Colonic mucosa (tissue), 4 donors: Measurements from ENCODE around the gene WDR82. TPM values are rescaled to one million over a fixed set of nuclear protein-coding genes. Genes with fewer than 3 reads are reported as not detected.

Source experiments
- DNase-seq: peaks from one replicate; pipeline ENCODE4 v3.0.0-alpha.2; 2020
- H3K27ac ChIP-seq: fragments of 200-600 bp; one replicate; pipeline ENCODE4 v1.8.0; 2021
- H3K27me3 ChIP-seq: fragments of 200-600 bp; one replicate; pipeline ENCODE4 v1.8.0; 2021
- H3K36me3 ChIP-seq: fragments of 200-600 bp; one replicate; pipeline ENCODE4 v1.8.0; 2021
- H3K4me1 ChIP-seq: fragments of 200-600 bp; one replicate; pipeline ENCODE4 v1.8.0; 2021; ENCODE audit warnings: mild to moderate bottlenecking
- H3K4me3 ChIP-seq: fragments of 200-600 bp; one replicate; pipeline ENCODE4 v1.8.0; 2021
- H3K9ac ChIP-seq, 2 donors: one replicate each; pipeline ENCODE4 v1.7.0; 2013; ENCODE audit warnings: control low read depth in 2 of 2, low read depth in 2 of 2, low read length in 2 of 2
- H3K9me3 ChIP-seq: fragments of 200-600 bp; one replicate; pipeline ENCODE4 v1.8.0; 2021
- CTCF ChIP-seq: fragments of 200-600 bp; IDR thresholded peaks from one replicate; pipeline ENCODE4 v1.8.0; 2022; ENCODE audit warnings: antibody characterized with exemption, mild to moderate bottlenecking
- intact Hi-C: fragments of 100-400 bp; cut with DNase I; formaldehyde crosslinking; loops from one replicate; pipeline ENCODE4 v1.14.1; 2022
- total RNA-seq, 2 donors: library from RNA; stranded (reverse); fragmentation: NEBNext Ultra II Directional in 1 of 2; extraction: Animal tissue kit (Norgen Biotek cat#: 25700) in 1 of 2; gene quantifications; one replicate each; pipeline ENCODE4 v1.2.1, GENCODE V29; 2021
- donor health status: healthy.
- donor health status: DM: no; HTN: no; CAD: no.
- donor health status: DM: no; HTN: no; CAD: no.

WDR82 gene
- total RNA-seq, 2 donors from 2014 or later = 65.7 to 67.0 TPM

GRCh38 chr3:52223449-52224408 is 54.7 kb downstream of the WDR82 start:
- Histone ChIP-seq H3K9me3 (no peaks in the 10 kb centered on the region), H3K9ac (no peak overlapping the region), H3K36me3 (no peaks in the 10 kb centered on the region), H3K27me3 (no peaks in the 10 kb centered on the region), H3K27ac (no peak overlapping the region), H3K4me3 (no peak overlapping the region), H3K4me1 (no peaks in the 10 kb centered on the region)
- intact Hi-C loops = no loop called here
- no peak for DNase-seq
- no peak for TF ChIP-seq CTCF

- Histone ChIP-seq H3K4me1 (peaks cover 9% of the 10 kb centered on the region), H3K9ac (no peak overlapping the region), H3K27ac (no peak overlapping the region), H3K36me3 (no peaks in the 10 kb centered on the region), H3K27me3 (no peaks in the 10 kb centered on the region), H3K4me3 (no peak overlapping the region), H3K9me3 (no peaks in the 10 kb centered on the region)
- TF ChIP-seq CTCF = no peak
- intact Hi-C loops = no loop called here
- no peak for DNase-seq
These were observed 55.9 kb downstream of the WDR82 start for GRCh38 chr3:52222319-52223221.

- Histone ChIP-seq H3K4me1 (peaks cover 15% of the 10 kb centered on the region), H3K4me3 (no peak overlapping the region), H3K27ac (no peak overlapping the region), H3K36me3 (no peaks in the 10 kb centered on the region), H3K27me3 (no peaks in the 10 kb centered on the region), H3K9ac (no peak overlapping the region), H3K9me3 (no peaks in the 10 kb centered on the region)
- intact Hi-C loops = no loop called here
- DNase-seq = no peak
- TF ChIP-seq CTCF = no peak
These were observed 56.7 kb downstream of the WDR82 start for GRCh38 chr3:52221563-52222318.

- Histone ChIP-seq H3K4me1 (peaks cover 21% of the 10 kb centered on the region), H3K9ac (no peak overlapping the region), H3K9me3 (no peaks in the 10 kb centered on the region), H3K27me3 (no peaks in the 10 kb centered on the region), H3K27ac (no peak overlapping the region), H3K36me3 (no peaks in the 10 kb centered on the region), H3K4me3 (no peak overlapping the region)
- DNase-seq = no peak
- TF ChIP-seq CTCF = no peak
- intact Hi-C loops = no loop called here
These were observed 57.3 kb downstream of the WDR82 start for GRCh38 chr3:52221141-52221562.
